NCI-H774 (cell line): ENCODE data around the gene RMI1.
"Not testable (repeated sequence)": the region's sequence is repeated elsewhere in the genome, so short reads cannot be mapped to it uniquely, and the experiment has no call there.

ENCODE experiments used
- DNase-seq: peaks from one replicate; lab custom pipeline; 2025; lab: John Stamatoyannopoulos, UW

RMI1 gene

DNA sequence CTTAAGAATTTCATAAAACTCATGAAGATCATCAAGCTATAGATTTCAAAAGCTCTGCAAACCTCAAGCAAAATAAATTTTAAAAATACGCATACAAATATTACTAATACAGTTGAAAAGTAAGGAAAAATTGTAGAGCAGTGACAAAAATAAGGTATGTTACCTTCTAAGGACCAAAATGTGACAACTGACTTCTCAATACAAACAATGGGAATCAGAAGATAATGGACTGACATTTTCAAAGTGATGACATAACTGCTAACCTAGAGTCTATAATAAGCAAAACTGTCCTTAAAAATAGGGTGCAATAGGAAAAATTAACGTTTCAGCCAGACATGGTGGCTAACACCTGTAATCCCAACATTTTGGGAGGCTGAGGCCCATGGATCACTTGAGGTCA lies 27.1 kb downstream of the RMI1 start:
- no peak for DNase-seq

DNA sequence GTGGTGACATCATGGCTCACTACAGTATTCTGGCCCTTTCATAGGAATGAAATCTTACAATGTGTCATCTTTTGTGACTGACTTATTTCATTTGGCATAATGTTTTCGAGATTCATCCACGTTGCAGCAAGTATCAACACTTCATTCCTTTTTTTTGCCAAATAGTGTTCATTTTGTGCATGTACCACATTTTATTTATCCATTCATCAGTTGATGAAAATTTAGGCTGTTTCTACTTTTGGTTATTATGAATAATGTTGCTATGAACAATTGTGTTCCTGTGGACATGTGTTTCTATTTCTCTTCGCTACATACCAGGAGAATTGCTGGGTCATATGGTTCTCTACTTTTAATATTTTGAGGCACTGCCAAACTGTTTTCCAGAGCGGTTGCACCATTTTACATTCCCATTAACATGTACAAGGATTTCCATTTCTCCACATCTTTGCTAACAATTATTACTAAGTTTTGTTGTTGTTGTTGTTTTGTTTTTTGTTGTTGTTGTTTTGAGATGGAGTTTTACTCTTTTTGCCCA lies 43.5 kb downstream of the RMI1 start:
- no peak for DNase-seq

GRCh38 chr9:84027201-84027600 lies 46.6 kb downstream of the RMI1 start:
- DNase-seq: no peak

- DNase-seq: no peak
Measured at GRCh38 chr9:84031534-84031933, 50.9 kb downstream of the RMI1 start.

GRCh38 chr9:84041857-84042256 lies 61.3 kb downstream of the RMI1 start:
- not testable (repeated sequence) for DNase-seq

GRCh38 chr9:84045481-84046097 lies 65.0 kb downstream of the RMI1 start:
- no peak for DNase-seq
